Adrenal gland (tissue), 5 donors: Measurements from ENCODE around the gene RNF2.

Source experiments
- CTCF ChIP-seq, 6 experiments: fragments of 450-650 bp in 4 of 6; fragments of 200-600 bp in 2 of 6; sonication (generic) in 1 of 6; IDR thresholded peaks; 1 replicate in 5 of 6; 2 replicates in 1 of 6; pipeline versions ENCODE4 v1.5.1 to v1.8.0; 2016 to 2021; ENCODE audit warnings: antibody characterized with exemption in 6 of 6, mild to moderate bottlenecking in 2 of 6, moderate library complexity in 1 of 6
- POLR2A ChIP-seq, 2 donors: fragments of 450-650 bp; IDR thresholded peaks; one replicate each; pipeline ENCODE4 v1.6.1; 2017; ENCODE audit warnings: antibody characterized with exemption in 2 of 2, mild to moderate bottlenecking in 2 of 2, moderate library complexity in 1 of 2
- donor health status: DM: no; HTN: no; CAD: no.

GRCh38 chr1:185027252-185027882 lies 18.0 kb upstream of the RNF2 start:
- TF ChIP-seq CTCF (IDR thresholded peaks at IDR 0.05) (no peak), POLR2A (IDR thresholded peaks at IDR 0.05) (no peak)
